Activated CD8-positive, alpha-beta memory T cell treated with anti-CD3 and anti-CD28 coated beads for 1 hour (primary cell): Measurements from ENCODE around the gene ADCY5.
"Not testable (repeated sequence)": the region's sequence is repeated elsewhere in the genome, so short reads cannot be mapped to it uniquely, and the experiment has no call there.

Experiments used
- DNase-seq, 2 donors: peaks; one replicate each; pipeline ENCODE4 v3.0.0-alpha.2; 2020; ENCODE audit warnings: low read depth in 1 of 2; ENCODE audit errors: extremely low read depth in 1 of 2

ADCY5 gene

DNA sequence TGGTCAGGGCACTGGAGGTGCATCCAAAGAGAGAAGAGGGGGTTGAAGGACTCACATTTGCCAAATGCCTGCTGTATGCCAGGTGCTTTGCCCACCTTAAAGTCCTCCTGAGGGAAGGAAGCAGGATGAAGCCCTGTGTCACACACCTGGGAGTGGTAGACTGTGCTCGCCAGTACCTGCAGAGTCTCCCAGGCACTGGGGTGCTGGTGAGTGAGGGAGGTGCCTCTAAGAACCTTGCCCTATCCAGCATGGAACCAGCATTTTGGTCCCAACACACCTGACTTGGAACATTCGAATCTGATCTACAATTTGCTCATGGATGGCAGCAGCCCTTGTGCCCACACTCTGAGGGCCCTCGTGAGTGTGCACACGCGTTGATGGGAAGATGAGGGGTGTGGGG lies 170.4 kb downstream of the ADCY5 start:
- no peak for DNase-seq

DNA sequence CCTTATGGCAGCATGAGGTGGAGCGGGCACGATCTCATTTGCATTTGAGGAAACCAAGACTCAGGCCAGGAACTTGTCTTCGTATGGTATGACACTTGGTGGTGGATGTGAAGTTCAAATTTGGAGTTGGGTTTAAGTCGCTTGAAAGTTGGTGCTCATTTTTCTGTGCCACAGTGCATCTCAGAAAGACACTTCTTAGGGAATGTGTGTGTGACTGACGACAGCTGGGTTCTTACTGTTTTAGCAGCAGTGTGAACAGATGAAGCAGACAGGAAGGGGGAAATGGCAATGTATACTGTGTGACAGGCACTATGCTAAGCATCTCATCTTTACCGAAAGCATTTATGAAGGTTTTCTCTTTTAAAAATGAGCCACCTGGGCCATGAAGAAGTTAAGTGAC lies 171.8 kb downstream of the ADCY5 start:
- no peak for DNase-seq

DNA sequence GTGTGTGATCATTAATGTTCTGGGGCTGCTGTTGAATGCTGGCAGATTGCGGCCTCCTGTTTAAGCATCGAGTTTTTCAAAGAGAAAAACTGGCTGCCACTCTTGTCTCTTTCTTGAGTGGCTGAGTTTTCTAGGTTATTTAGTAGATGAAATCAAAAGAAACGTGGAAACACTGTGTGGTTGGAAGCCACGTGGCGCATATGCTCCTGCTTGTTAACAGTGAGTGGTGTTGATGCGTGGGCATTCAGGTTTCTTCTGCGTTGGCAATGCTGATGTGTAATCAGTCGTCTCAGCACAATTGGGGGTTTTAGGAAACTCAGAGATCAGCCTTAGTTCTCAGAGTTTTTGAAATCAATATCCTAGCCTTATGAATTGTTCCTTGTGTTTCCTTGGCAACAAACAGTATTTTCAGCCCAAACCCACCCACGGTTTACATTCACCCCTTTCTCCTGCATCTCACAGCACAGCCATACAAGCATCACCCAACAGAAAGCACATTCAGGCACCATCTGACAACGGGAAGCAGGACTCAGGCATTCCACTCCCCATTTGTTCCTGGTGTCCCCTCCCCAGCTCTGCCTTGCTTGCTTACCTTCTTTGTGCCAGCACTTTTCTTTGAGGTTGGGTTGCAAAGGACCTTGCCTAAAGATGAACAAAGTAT lies 172.4 kb downstream of the ADCY5 start:
- no peak for DNase-seq

DNA sequence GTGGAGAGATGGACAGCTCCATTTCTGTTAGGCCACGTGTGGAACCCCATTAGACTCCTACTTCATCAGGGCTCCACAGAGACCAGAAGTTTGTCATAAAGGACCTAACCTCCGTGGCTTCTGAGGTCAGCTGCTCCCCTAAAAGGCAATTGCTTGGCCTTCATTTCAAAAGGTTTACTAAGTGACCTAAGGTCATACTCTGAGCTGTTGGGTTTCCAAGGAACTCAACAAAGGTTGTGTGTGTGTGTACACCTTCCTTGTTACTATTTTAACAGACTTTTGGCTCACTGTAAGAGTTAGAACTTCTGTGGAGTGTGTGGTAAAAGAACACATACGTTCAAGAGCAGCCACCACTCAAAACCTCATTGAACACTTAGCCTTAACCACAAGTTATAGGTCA lies 173.2 kb downstream of the ADCY5 start:
- DNase-seq: no peak

DNA sequence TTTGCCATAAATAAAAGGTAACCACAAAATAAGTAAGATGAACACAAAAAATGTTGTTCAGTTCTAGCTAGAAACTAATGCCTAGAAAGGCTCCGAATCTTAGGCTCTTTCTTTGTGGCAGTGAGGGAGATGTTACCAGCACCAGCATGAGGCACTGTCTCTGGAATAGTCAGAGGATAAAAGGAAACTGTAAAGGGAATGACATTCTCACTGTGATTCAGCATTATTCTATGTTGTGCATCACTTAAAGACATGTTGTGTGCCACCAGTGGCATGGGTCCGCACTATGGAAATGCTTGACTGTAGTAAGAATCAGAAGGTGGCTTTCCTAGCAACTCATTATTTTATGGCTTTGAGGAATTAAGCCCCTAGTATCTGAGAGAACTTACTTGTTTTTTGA lies 176.3 kb downstream of the ADCY5 start:
- no peak for DNase-seq

DNA sequence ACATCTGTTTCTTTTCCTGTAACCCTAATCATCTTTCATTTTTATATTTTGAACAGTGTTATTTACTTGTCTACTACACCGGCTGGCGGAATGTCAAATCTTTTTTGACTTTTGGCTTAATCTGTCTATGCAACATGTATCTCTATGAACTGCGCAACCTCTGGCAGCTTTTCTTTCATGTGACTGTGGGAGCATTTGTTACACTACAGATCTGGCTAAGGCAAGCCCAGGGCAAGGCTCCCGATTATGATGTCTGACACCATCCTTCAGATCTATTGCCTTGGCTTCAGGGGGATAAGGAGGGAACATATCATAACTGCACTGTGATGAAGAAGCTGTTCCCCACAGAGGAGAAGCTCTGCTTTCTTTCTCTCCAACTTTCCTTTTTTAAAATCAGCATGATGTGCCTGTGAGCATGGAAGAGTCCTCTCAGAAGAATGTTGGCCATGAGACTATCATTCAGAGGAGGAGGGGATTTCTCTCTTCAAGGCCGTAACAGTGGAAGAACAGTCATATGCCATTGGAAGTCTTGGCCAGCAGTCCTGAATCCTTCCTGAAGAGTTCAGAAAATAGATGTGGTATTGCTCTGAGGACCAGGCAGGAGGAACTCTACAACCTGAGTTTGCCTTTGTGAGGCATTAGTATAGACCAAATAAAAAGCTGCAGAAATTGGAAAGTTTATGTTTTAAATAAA lies 177.3 kb downstream of the ADCY5 start:
- DNase-seq: no peak

DNA sequence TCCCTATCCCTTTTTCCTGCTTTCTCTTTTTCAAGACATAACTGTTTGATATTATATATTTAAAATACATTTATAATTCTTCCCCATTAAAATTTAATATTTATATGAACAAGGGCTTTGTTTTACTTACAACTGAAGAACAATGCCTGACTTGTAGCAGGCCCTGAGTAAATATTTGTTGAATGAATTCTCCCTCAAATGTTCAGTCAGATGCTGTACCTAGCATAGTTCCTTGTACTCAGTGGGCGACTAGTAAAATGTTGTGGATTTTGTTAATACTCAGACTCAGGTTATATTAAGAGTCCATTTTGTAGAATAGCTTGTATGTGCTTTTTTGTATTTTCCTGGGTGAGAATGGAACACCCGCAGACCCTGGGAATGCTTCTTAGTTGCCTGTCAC lies 178.1 kb downstream of the ADCY5 start:
- no peak for DNase-seq

DNA sequence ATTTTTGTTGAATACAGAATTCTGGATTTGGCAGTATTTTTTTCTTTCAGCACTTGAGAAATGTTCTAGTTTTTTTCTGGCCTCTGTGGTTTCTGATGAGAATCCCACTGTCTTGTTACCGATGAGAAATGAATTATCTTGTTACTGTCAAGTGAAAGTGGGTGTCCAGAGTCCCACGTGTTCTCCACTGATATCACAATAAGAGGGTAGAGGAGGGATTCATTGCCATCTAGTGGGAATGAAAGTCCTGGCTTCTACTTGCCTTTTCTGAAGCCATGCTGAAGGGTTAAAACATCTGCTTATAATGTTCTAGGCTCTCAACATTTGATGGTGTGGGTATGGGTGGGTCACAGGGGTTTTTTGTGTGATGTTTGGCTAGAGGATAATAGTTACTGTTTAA lies 181.1 kb downstream of the ADCY5 start:
- no peak for DNase-seq

DNA sequence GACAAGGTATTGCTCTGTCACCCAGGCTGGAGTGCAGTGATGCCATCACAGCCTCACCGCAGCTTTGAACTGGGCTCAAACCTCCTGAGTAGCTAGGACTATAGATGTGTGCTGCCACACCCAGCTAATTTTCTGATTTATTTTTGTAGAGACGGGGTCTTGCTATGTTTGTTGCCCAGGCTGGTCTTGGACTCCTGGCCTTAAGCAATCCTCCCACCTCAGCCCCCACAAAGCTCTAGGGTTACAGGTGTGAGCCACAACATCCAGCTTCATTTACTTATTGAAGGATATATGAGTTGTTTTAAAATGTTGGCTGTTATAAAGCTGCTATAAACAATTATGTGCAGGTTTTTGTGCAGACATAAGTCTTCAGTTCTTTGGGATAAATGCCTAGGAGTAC lies 184.9 kb downstream of the ADCY5 start:
- no peak for DNase-seq

DNA sequence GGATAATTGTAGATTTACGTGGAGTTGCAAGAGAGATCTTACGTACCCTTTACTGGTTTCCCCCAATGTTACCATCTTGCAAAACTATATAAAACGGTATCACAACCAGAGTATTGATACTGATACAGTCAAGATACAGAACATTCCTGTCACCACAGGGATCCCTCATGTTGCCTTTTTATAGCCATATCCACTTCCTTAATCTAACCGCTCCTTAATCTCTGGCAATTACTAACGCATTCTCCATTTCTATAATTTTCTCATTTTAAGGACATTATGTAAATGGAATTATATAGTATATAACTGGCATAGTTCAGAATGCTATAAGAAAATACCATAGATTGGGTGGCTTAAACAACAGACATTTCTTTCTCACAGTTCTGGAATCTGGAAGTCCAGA lies 186.0 kb downstream of the ADCY5 start:
- no peak for DNase-seq

DNA sequence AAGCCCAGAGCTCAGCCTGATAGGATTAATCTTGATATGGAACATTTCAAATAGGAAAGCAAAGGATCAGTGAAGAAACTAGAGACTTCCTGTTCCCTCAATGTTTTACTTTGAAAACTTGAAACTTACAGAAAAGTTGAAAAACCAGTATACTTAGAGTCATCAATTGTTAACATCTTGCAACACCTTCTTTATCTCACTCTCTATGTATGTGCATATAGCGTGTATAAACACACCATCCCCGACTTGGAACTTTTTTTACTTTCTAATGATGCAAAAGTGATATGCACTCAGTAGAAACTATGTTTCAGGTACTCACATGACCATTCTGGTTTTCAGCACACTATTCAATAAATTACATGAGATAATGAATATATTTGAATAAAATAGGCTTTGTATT lies 186.7 kb downstream of the ADCY5 start:
- no peak for DNase-seq

DNA sequence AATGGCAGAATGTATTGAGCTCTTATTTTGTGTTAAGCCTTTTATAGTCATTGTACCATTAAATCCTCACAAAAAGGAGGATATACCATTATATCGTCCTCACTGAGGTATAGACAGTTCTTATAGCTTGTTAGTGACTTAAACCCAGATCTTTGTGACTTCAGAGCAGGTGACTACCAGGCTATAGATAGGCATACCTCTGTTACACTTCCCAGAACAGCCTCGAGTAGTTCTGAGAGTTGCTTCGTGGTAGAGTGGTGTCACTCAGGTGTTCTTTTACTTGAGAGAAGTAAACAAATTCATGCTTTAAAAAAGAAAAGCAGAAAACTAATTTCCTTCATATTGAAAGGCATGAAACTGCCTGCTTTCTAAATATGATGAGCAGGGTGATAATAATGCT lies 187.2 kb downstream of the ADCY5 start:
- no peak for DNase-seq

DNA sequence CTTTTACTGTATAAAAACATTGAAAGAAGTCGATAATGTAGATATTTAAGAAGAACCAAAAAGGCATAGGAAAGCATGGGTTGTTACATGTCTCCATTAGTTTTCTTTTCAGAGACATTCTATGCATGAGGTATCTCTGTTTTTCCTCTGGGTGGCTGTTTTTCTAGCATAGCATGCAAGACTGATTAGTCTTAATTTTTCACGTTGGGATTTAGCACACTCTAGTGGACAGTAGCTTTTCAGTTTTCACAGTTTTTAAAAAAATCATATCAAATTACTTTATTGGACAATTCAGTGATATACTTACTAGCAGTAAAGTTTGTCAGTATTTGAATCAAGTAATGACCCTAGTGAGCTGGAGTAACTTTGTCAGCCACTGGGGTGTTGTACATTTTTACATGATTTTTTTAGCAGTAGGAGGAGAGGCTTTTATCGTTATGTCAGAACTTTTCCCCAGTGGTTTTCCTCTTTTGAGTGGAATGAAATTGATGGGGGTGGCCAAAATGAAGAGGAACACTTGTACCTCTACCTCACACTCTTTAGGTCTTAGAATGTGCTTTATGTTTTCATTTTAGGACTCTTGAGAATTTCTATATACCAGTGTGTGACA lies 190.0 kb downstream of the ADCY5 start:
- DNase-seq: no peak

DNA sequence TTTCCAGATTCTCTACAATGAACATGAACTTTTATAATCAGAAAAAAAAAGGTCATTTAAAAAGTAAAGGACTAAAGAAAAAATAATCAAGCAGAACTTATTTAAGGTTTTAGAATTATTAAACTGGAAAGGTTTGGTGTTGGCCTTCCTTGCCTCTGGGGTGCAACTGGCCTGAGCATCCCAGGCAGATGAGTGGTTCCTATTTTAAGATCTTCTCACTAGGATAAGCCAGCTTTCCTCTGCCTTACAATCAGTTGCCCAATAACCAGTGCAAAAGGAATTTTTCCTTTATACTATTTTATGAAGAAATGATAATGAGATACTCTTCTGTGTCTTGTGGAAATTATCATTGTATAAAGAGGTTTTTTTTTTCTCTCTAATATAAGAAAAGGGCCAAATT lies 190.5 kb downstream of the ADCY5 start:
- DNase-seq: no peak

DNA sequence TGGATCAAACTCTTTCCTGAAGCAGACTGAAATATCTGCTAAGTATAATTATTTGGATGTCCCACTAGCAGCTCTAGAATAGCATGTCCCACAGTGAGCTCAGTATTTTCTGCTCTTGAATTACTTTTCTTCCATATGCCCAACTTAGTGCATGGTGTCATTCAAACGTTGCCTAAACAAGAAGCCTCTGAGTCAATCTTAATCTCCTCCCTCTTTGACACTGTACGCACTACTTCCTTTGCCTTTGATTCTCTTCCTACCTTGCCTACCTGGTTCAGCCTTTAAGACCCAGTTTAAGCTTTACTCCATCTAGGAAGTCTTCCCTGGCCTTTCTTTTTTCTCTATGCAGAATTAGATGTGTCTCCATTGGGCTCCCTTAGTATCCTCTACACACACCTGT lies 192.6 kb downstream of the ADCY5 start:
- DNase-seq: no peak

DNA sequence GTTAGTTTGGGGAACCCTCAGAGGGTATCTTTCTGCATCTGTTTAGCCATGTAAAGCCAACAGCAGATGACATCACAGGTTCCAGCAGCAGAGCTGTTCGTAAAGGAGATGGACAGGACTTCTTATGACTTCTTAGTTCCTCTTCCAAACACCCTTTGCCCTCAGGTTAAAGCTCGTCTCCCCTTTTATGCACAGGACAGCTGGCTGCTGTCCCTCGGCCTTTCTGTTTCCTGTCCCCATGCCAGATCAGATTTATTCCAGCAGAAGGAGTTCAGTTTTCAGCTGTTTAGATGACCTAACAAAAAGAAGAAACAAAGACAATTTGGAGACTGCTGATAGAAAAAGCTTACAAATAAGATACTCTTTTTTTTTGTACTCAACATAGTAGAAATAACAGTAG lies 202.0 kb downstream of the ADCY5 start:
- no peak for DNase-seq

DNA sequence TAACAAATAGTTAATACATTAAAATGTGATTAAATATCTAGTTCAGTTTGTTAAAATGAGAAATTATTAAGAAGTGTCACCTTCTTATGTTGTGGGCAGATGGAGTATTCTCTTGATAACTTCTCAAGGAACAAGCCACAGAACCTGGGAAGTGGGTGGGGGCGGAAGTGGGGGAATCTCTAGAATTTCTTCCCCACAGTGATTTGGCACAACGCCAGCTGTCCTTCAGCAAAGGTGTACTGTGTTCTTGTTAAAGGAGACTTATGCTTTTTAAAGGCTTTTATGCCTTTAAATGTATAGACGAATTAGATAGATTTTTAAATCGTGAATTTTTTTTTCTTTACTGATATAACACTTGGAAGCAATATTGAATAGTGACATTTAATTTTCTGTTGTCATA lies 204.8 kb downstream of the ADCY5 start:
- DNase-seq: peak in 1 of 2 donors; percentile 1

DNA sequence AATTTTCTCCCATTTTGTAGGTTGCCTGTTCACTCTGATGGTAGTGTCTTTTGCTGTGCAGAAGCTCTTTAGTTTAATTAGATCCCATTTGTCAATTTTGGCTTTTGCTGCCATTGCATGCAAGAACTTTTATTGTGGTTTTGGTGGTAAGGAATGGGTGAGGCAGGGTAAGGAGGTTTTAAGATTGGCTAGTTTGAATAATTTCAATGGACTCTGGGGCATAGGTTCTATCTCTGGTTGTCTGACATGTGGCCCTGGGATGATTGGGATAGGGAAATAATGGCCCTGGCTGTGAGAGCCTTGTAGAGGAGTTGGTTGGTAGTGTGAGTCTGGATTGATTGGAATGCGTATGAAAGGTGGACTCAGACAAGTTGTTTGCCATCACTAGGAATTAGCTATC lies 209.1 kb downstream of the ADCY5 start:
- no peak for DNase-seq

DNA sequence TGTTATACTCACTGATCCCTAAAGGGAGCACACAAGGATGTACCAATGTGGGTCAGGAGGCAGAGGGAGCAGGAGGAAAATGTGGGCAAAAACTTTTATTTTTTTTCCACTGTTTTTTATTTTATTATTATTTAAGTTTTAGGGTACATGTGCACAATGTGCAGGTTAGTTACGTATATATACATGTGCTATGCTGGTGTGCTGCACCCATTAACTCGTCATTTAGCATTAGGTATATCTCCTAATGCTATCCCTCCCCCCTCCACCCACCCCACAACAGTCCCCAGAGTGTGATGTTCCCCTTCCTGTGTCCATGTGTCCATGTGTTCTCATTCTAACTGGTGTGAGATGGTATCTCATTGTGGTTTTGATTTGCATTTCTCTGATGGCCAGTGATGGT lies 209.7 kb downstream of the ADCY5 start:
- DNase-seq: not testable (repeated sequence)

DNA sequence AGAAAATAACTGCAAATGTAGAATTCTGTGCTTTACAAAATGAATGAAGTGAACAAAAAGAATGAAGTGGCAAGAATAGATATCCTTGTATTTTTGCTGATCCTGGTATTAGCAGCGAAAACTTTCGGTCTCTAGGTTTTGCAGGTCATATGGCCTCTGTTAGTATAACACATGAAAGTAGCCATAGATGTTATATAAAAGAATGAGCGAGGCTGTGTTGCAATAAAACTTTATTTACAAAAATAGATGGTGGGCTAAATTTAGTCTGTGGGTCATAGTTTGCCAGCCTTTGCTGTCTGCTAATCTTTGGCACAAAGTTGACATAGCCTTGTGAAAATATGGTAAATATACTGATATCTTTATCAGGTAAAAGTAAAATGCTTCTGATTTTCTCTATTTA lies 212.0 kb downstream of the ADCY5 start:
- DNase-seq: no peak
